Skeletal muscle cell (primary cell): ENCODE data around the gene SLC16A6.
"Not testable (repeated sequence)": the region's sequence is repeated elsewhere in the genome, so short reads cannot be mapped to it uniquely, and the experiment has no call there.

ENCODE experiments used
- DNase-seq: peaks from one replicate; pipeline ENCODE4 v3.0.0-alpha.2; 2010; ENCODE audit warnings: low read depth
- H3K4me3 ChIP-seq: 2 replicates; pipeline ENCODE4 v1.5.1; 2011; ENCODE audit warnings: low read depth, mild to moderate bottlenecking, control low read depth, low read length, moderate library complexity

SLC16A6 gene

DNA sequence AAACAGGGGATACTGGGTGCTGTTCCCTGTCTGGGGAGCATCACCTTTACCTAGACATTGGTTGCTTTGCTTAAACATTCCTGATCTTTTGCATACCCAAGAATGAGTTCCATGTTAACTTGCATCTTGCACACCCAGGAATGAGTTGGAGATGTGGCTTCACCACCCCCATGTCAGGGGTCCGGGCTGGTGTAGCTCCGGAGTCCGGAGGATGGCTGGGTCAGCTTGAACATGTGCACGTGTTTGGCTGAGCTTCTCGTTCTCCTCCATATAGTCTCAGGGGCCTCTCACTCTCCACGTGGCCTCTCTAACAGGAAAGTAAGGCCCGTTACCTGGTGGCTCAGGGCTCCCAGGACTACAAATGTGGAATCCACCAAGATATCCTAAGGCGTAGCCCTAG lies 61.3 kb downstream of the SLC16A6 start:
- no peak for DNase-seq
- no peak overlapping the region for H3K4me3 ChIP-seq

DNA sequence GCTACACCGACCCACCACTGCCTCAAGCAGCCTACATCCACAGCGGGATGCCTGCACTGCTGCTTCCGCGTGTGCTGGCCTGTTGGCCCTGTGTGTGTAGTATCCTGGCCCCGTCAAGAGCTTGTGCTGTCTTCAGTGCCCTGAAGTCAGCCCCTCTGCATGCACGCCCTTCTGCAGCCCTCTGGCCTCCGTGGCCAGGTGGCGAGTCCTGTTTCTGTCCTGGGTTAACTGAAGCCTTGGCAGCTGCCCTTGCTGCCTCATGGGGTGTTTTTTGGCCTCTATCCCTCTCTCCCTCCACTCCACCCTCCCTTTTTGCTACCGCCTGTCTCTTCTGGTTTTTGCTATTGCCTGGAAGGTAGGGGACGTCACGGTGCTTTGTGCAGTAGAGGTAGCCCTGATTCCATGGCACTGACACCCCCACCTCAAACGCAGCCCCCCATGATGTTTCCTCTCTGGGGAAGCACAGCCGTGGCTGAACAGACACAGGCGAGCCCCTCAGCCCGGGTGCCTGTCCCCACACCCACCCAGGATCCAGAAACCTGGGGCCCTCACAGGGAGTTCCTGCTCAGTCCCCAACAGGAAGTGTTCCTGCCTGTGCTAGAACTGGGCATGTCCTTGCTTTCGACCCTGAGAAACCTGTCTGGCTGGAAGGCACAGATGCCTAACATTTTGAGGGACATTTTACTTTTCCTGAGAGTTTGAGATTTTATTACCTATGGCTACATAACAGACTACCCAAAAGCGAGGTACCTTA lies 61.9 kb downstream of the SLC16A6 start:
- no peak for DNase-seq
- no peak overlapping the region for H3K4me3 ChIP-seq

DNA sequence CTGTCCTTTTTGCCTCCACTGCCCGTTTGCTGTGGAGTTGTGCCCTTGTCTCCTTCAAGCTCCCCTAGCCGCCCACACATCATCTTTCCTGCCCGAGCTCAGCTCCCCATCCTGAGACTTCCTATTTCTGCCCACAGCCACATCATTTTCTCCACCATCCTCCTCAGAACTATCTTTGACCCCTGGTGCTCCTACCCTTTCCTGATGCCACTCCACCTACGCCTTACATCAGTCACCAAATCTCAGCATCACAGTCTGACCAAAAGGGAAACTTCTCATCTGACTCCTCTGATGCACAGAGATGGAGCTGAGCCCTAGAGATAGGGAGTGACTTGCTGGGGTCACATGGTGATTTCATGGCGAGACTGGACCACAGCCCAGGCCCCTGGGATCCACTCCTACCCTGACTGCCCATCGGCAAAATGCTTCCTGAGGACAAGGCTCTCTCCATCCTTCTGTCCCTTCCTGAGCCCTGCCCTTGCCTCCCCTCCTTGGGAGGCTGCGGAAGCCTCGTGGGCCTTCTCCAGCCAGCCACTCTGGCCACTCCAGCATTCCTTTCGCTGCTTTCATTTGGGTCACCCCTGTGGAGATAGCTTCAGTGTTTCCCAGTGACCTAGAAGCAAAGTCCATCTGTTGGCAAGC lies 62.8 kb downstream of the SLC16A6 start:
- not testable (repeated sequence) for DNase-seq, H3K4me3 ChIP-seq

DNA sequence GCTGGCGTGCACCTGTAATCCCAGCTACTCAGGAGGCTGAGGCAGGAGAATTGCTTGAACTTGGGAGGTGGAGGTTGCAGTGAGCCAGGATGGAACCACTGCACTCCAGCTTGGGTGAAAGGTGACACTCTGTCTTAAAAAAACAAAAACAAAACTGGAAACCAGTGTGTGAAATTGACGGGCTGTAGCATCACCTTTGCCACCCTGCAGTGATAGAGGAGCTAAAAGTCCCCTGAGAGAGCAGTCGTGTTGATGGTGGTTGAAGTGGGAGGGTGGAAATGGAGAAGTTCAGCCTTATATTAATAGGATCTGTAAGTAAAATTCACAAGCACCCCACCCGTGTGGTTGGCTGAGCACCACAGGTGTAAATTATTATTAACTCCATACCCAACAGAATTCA lies 65.9 kb downstream of the SLC16A6 start:
- H3K4me3 ChIP-seq, DNase-seq: not testable (repeated sequence)

DNA sequence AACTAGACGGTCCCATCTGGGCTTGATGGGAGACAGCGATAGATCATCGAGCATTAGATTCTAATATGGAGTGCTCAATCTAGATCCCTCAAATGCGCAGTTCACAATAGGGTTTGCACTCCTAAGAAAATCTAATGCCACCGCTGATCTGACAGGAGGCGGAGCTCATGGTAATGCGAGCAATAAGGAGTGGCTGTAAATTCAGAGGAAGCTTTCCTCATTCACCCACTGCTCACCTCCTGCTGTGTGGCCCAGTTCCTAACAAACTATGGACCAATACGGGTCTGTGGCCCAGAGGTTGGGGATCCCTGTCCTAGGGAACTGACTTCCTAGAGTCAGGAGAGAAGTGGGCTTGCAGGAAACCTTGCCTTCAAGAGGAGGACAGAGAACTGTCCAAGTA lies 68.3 kb downstream of the SLC16A6 start:
- no peak for DNase-seq
- H3K4me3 ChIP-seq, result no peak overlapping the region

DNA sequence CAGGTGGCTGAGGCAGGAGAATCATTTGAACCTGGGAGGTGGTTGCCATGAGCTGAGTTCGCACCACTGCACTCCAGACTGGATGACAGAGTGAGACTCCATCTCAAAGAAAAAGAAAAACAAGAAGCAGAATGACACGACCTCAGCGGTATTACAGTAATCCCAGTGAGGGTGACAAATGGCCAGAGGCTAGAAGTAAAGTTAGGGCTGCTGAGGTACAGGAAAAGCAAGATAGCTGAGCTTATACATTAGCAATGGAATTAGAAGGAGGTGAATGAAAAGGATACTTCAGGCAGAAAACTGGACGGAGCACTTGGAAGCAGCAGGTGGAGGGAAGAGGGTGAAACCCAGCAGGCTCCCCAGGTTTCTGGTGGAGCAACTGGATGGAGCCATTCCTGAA lies 69.1 kb downstream of the SLC16A6 start:
- no peak for DNase-seq
- H3K4me3 ChIP-seq, result no peak overlapping the region

DNA sequence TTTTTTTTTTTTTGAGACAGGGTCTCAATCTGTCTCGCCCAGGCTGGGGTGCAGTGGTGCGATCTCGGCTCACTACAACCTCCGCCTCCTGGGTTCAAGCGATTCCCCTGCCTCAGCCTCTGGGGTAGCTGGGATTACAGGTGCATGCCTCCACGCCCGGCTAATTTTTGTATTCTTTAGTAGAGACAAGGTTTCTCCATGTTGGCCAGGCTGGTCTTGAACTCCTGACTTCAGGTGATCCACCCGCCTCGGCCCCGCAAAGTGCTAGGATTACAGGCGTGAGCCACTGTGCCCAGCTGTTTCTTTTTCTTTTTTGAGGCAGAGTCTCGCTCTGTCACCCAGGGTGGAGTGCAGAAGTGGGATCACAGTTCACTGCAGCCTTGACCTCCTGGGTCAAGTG lies 70.1 kb downstream of the SLC16A6 start:
- DNase-seq, H3K4me3 ChIP-seq: not testable (repeated sequence)

DNA sequence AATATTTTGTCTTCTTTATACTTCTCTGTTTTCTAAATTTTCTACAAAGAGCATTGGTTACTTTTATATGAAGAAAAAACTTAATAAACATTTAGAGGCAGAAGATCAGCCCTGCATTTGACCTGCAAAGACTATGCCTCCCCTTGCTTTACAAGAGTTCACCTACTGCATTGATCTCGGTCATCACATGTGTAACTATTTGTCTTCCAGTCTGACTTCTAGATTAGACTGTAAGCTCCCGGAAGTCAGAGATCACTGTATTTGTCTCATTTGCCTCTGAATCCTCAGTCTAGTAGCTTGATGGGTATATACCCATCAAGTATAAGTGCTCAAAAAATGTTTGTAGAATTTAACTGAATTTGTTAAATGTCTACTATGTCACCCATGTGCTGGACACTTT lies 70.7 kb downstream of the SLC16A6 start:
- H3K4me3 ChIP-seq, DNase-seq: not testable (repeated sequence)

DNA sequence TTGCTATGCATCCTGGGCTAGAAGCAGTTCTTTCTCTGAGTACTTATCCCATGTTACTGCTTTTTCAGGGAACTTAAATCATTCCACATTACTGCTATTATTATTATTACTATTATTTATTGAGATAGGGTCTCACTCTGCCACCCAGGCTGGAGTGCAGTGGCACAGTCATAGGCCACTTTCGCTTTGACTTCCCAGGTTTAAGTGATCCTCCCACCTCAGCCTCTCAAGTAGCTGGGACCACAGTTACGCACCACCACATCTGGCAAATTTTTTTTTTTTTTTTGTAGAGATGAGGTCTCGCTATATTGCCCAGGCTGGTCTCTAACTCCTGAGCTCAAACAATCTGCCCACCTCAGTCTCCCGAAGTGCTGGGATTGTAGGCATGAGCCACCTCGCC lies 71.5 kb downstream of the SLC16A6 start:
- DNase-seq, H3K4me3 ChIP-seq: not testable (repeated sequence)
